HG02884 (cell line): ENCODE results near the gene NFASC.

Source experiments
- ATAC-seq: cut with Tn5 transposase; IDR thresholded peaks from one replicate; pipeline ENCODE4 v1.9.1; 2021; ENCODE audit warnings: mild to moderate bottlenecking, moderate library complexity; ENCODE audit not compliant: unreplicated experiment

The NFASC gene

DNA sequence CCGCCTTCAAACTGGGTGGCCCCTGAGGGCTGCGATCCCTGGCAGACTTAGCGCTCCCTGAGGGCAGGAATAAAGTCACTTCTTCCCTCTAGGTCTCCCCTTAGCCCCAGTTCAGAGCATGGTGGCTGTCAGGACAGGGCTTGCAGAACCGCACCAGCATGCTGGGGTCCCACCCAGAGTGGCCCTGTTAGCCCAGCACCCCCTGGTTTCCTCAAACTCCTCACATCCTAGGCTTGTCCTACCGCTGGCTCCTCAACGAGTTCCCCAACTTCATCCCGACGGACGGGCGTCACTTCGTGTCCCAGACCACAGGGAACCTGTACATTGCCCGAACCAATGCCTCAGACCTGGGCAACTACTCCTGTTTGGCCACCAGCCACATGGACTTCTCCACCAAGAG, 188.2 kb downstream of the NFASC start:
- no peak for ATAC-seq

DNA sequence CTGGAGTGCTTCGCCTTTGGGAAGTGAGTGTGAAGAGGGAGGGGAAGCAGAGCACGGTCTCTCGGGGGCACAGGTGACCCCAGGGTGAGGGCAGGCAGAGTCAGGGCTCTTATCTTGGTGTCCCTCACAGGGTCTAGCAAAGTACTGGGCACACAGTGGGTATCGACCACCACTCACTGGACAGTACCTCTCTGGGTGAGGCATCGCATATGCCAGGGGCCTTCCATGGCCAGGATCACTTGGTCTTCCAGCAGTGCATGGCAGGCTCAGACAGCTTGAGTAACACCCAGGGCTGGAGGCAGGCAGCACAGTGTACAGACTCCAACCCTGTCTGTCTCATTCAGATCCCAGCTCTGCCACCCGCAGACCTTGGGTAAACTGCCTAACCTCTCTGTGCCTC, 189.0 kb downstream of the NFASC start:
- no peak for ATAC-seq

- ATAC-seq, result no peak
Observed at GRCh38 chr1:205060746-205061145, 190.1 kb downstream of the NFASC start.

GRCh38 chr1:205061227-205061626, 190.6 kb downstream of the NFASC start:
- no peak for ATAC-seq

DNA sequence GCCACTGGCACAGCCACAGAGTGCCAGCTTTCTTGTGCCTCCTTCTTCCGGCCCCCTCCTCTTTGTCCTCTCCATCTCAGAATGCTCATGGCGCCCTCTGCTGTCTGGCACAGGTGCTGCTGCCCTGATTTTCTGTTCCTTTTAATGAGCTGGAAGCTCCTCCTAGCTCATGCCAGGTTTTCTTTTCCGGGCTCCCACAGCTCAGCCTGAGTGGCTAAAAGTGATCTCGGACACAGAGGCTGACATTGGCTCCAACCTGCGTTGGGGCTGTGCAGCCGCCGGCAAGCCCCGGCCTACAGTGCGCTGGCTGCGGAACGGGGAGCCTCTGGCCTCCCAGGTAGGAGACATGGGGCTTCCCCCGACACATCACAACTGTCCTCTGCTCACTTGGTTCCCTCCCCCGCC, 191.0 kb downstream of the NFASC start:
- ATAC-seq, result no peak

DNA sequence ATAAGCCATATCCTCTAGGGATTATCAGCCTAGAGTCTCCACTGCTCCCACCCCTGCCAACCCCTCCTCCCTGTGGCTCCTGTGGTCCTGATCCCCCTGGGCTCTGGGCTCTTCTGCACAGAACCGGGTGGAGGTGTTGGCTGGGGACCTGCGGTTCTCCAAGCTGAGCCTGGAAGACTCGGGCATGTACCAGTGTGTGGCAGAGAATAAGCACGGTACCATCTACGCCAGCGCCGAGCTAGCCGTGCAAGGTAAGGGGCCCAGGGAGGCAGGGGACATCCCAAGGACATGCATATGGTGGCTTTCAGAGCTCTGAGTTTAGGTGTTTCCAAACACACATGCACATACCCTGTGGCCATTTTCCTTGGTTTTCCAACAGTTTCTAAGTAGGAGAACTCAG, 191.7 kb downstream of the NFASC start:
- no peak for ATAC-seq

DNA sequence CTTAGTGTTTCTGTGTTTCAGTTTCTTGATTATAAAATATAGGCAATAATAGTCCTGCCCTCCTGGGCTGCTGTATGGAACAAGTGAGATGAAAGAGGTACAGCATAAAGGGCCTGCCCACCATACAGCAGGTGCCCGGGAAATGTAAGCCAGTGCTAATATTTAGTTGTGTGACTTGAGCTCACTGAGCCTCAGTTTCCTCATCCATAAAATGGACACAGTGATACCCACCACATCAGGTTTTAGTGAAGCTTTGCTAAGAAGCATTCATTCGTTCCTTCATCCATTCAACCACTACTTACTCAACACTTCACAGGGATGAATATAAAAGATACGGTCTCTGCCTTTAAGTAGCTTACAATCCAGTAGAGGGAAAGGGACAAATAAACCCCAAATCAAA, 192.2 kb downstream of the NFASC start:
- no peak for ATAC-seq

DNA sequence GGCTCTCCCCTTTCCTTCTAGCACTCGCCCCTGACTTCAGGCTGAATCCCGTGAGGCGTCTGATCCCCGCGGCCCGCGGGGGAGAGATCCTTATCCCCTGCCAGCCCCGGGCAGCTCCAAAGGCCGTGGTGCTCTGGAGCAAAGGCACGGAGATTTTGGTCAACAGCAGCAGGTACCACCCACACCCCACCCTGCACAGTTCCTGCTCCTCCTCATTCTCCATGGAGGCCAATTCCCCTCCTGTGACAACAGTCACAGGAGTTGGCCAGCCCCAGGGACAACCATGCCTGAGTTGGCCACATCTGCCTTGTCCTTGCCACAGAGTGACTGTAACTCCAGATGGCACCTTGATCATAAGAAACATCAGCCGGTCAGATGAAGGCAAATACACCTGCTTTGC, 193.6 kb downstream of the NFASC start:
- ATAC-seq, result no peak

- no peak for ATAC-seq
Observed at GRCh38 chr1:205064741-205065316, 194.2 kb downstream of the NFASC start.

DNA sequence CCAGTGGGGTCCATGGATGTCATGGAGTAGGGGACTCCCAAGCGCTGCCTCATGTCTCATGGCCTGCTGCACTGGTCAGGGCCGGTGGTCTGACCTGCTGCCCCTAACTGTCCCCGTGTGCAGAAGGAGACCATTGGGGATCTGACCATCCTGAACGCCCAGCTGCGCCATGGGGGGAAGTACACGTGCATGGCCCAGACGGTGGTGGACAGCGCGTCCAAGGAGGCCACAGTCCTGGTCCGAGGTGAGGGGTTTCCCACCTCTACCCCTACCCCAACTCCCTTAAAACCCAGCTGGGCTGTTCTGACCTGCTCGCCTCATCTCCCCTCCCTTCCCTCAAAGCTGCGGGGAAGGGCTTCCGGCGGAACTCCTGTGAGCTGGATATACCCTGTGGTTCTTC, 195.0 kb downstream of the NFASC start:
- ATAC-seq, result no peak

DNA sequence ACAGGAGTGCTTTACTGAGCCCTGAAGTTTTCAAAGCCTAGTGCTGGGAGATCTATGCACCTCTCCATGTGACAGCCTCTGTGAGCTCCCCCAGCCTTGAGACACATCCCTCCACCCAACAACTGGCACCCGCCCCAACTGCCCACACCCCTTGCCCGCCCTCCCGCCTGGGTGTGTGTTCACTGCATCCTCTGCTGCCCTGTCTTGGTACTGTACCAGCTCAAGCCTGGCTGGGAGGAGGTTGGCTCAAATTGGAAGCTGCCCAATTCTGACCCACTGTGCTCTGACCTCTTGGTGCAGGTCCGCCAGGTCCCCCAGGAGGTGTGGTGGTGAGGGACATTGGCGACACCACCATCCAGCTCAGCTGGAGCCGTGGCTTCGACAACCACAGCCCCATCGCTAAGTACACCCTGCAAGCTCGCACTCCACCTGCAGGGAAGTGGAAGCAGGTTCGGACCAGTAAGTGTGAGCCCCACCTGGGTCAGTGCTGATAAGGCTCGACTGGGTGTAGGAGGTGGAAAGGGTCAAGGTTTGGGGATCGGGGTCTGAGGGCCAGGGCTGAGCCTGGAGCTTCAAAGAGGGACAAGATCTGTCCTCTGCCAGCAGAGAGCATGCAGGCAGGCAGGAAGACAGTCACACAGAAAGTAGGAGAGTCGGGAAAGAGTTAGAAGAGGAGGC, 195.6 kb downstream of the NFASC start:
- ATAC-seq, result no peak

DNA sequence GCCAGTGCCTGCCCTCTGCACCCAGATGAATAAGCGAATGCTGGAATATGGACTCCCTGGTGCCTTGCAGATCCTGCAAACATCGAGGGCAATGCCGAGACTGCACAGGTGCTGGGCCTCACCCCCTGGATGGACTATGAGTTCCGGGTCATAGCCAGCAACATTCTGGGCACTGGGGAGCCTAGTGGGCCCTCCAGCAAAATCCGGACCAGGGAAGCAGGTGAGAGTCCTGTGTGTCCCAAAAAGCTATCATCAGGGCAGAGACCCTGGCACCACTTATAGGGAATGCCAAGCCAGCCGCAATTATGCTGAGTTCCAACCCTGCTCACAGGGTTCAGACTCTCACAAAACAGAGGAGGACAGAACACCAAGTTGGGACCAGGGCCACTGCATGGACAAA, 196.4 kb downstream of the NFASC start:
- ATAC-seq, result no peak

DNA sequence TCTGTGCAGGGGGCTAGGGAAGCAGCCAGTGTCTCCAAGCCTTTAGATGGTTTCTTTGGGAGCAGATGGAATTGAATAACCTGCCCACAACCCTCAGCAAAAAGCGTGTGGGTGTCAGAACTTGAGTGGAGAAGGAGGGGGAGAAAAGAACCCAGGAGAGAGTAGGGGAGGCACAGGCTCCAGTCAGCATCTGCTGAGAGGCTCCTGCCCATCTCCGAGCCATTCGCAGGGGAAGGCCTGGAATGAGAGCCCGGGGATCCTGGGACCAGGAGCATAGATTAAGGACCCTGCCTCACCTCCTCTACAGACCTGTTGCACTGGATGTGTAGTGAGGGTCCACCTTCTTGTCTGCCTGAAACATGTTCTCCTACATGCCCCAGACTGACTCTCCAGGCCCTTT, 197.3 kb downstream of the NFASC start:
- ATAC-seq, result no peak

DNA sequence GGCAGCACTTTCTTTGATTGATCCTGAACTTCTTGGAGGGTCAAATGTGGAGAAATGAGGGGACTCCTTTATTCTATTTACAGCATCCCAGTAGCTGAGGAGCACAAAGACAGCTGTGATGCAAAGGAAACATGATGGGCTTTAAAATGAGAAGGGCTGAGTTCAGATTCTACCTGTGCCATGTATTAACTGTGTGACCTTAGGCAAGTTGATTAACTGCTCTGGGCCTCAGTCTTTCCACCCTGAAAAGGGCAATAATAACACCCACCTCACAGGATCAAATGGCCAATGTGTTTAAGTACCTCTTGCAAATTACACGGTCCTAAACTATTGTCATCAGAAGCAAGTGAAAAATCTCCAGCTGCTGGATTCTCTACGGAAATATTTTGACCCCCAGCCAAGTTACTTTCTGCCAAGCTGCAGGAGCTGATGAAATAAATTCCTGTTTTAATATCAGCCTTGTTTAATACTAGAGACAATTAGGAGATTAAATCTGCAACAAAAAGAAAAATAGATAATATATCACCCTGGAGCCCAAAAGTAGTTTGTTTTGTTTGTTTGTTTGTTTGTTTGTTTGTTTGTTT, 197.9 kb downstream of the NFASC start:
- no peak for ATAC-seq

DNA sequence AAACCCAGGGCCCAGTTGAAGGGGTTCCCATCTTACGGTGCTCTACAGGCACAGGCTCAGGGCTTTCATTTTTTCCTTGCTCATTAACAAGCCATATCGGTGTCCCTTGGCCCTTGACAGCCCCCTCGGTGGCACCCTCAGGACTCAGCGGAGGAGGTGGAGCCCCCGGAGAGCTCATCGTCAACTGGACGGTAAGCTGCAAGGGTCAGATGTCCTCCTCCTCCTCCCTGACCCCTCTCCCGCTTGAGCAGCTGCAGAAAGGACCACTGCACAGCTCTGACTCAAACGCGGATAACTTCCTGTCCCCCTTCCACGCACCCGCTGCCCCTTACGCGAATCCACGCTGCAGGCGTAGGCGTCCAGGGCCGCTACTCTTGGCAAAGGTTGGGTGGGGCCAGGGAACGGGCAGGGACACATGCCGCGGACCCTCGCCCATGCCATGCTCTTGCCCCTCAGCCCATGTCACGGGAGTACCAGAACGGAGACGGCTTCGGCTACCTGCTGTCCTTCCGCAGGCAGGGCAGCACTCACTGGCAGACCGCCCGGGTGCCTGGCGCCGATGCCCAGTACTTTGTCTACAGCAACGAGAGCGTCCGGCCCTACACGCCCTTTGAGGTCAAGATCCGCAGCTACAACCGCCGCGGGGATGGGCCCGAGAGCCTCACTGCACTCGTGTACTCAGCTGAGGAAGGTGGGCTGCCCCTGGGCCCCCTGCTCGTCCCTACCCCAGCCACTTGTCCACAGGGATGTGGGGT, 198.9 kb downstream of the NFASC start:
- ATAC-seq, result no peak

DNA sequence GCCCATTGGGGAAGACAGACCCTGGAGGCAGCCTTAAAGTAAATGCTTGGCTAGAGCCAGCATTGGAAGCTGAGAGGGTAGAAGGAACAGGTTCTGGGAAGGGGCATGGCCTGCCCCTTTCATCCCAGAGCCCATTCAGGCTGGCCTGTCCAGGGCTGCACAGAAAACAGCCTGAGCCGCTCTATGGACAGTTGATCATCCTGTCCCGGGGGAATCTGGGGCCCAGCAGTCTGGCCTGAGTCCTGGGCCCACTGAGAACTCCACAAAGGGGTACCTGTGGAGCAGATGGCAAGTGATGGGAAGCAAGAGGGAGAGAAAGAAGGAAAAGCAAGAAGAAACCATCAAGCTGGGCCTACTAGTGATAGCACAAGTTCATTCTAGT, 200.4 kb downstream of the NFASC start:
- ATAC-seq, result no peak

DNA sequence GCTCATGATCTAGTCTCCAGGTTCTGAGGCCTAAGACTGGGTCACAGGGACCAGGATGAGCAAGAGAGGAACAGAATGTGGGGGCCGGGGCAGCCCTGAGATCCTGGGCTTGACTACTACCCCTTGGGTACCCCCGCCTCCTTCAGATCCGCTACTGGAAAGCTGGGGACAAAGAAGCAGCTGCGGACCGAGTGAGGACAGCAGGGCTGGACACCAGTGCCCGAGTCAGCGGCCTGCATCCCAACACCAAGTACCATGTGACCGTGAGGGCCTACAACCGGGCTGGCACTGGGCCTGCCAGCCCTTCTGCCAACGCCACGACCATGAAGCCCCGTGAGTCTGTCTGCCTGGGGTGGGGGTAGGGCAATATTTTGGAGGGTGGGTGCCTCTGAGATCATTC, 201.1 kb downstream of the NFASC start:
- no peak for ATAC-seq

GRCh38 chr1:205072286-205072685, 201.6 kb downstream of the NFASC start:
- ATAC-seq, result no peak
